Skeletal muscle tissue (tissue), 3 donors: ENCODE results near the gene SMIM45.

Experiments used
- H3K27ac ChIP-seq: one replicate; pipeline ENCODE4 v1.7.0; 2013; ENCODE audit warnings: mild to moderate bottlenecking, low read depth, low read length, inconsistent platforms
- H3K27me3 ChIP-seq, 3 donors: one replicate each; pipeline ENCODE4 v1.7.0; 2013; ENCODE audit warnings: low read length in 3 of 3; ENCODE audit not compliant: control insufficient read depth in 3 of 3, insufficient read depth in 3 of 3
- H3K36me3 ChIP-seq, 3 donors: one replicate each; pipeline ENCODE4 v1.7.0; 2013; ENCODE audit warnings: low read length in 3 of 3; ENCODE audit not compliant: control insufficient read depth in 3 of 3, insufficient read depth in 3 of 3
- H3K4me1 ChIP-seq, 3 donors: one replicate each; pipeline ENCODE4 v1.7.0; 2013; ENCODE audit warnings: low read length in 3 of 3, mild to moderate bottlenecking in 3 of 3; ENCODE audit not compliant: control insufficient read depth in 3 of 3, insufficient read depth in 3 of 3
- H3K4me3 ChIP-seq, 3 donors: one replicate each; pipeline ENCODE4 v1.7.0; 2013; ENCODE audit warnings: low read length in 3 of 3
- H3K9ac ChIP-seq, 3 donors: one replicate each; pipeline ENCODE4 v1.7.0; 2013; ENCODE audit warnings: low read length in 3 of 3, mild to moderate bottlenecking in 3 of 3, moderate library complexity in 2 of 3, low read depth in 1 of 3
- H3K9me3 ChIP-seq, 3 donors: one replicate each; pipeline ENCODE4 v1.7.0; 2013; ENCODE audit warnings: low read length in 3 of 3; ENCODE audit not compliant: control insufficient read depth in 3 of 3
- donor health status: Osteomylitis.

The SMIM45 gene

DNA sequence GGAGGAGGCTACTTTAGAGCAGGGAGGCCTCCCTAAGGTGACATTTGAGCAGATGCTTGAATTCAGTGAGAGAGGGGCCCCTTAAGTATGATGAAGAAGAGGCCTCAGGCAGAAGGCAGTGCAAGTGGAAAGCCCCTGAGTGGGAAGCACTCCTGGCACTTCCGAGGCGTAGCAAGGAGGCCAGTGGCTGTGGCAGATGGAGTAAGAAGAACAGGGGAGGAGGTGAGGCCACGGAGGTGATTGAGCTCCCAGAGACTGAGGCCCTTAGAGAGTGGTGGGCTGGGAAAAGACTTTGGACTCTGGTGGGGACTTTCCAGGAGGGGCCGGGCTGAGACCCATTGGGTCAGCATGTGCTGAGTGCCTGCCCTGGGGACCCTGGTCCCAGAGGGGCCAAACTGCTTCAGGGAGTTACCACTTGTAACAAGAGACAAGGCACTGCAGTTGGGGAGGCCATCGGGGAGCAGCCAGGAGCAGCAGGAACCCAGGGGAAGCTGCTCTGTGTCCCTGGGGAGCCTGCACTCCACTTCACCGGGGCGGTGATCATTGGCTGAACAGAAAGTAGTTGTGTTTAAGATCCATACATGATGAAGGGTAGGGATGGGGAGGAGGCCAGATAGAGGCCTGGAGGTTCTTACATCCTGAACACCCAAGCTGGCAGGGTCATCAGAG is 2.5 kb upstream of the SMIM45 start:
- no peak overlapping the region for H3K27ac ChIP-seq
- no peaks in the 10 kb centered on the region for H3K9me3 ChIP-seq
- peaks cover 14 to 16% (median 14%) of the 10 kb centered on the region in 3 donors for H3K4me1 ChIP-seq
- no peak overlapping the region for H3K4me3 ChIP-seq
- H3K9ac ChIP-seq = no peak overlapping the region
- no peaks in the 10 kb centered on the region for H3K36me3 ChIP-seq
- H3K27me3 ChIP-seq = peaks cover 3 to 26% (median 12%) of the 10 kb centered on the region in 3 donors

DNA sequence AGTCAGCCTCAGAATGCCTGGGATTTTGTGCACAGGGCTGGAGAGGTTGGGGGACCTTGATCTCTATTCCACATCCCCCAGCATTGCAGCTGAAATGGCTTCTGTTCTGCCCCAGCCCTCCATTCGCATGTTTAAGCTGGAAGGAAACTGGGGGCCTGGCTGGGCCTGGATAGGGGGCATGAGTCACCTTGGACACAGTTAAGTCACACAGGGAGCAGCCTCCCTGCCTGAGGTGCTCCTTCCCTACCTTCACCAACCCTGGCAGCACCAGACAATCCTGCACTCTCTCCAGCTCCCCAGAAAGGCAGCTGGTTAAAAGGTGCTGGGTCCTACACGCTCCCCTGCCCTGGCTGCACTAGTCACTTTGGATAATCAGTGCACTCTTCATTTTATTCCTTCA is 763 bp downstream of the SMIM45 start:
- Histone ChIP-seq H3K27ac (no peak overlapping the region), H3K4me1 (peaks cover 0 to 2% (median 0%) of the 10 kb centered on the region in 3 donors), H3K27me3 (peaks cover 3 to 22% (median 16%) of the 10 kb centered on the region in 3 donors), H3K9me3 (no peaks in the 10 kb centered on the region), H3K36me3 (no peaks in the 10 kb centered on the region), H3K9ac (no peak overlapping the region), H3K4me3 (no peak overlapping the region)

DNA sequence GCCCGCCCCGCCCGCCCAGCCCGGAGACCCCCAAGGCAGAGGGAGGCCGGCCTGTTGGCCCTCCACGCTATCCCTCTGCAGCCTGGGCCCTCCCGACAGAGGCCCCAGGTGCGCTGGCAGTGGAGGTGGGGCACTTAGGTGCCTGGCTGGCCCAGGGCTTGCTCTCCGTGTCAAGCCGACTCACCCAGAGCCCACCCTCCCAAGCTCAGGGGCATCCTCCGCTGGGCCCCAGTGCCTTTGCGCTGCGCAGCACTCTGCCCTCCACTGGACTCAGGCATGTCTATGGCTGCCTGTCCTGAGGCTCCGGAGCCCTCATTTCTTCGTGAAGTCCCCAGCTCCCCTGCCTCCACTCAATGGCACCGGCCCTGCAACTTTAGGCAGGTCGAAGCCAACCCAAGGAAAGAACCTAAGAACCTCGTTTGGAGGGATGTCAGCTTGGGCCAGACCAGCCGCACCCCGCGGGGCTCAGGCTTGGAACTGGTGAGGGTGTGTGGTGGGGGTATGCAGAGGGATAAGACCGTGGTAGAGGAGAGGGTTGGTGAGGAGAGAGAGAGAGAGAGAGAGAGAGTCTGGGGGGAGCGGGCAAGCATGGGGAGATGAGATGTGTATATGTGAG is 6.1 kb downstream of the SMIM45 start:
- no peak overlapping the region for H3K4me3 ChIP-seq
- H3K27me3 ChIP-seq = peaks cover 3 to 9% (median 6%) of the 10 kb centered on the region in 3 donors
- no peak overlapping the region for H3K27ac ChIP-seq
- peaks cover 0 to 3% (median 0%) of the 10 kb centered on the region in 3 donors for H3K4me1 ChIP-seq
- no peaks in the 10 kb centered on the region for H3K9me3 ChIP-seq
- H3K36me3 ChIP-seq = no peaks in the 10 kb centered on the region
- H3K9ac ChIP-seq = no peak overlapping the region

DNA sequence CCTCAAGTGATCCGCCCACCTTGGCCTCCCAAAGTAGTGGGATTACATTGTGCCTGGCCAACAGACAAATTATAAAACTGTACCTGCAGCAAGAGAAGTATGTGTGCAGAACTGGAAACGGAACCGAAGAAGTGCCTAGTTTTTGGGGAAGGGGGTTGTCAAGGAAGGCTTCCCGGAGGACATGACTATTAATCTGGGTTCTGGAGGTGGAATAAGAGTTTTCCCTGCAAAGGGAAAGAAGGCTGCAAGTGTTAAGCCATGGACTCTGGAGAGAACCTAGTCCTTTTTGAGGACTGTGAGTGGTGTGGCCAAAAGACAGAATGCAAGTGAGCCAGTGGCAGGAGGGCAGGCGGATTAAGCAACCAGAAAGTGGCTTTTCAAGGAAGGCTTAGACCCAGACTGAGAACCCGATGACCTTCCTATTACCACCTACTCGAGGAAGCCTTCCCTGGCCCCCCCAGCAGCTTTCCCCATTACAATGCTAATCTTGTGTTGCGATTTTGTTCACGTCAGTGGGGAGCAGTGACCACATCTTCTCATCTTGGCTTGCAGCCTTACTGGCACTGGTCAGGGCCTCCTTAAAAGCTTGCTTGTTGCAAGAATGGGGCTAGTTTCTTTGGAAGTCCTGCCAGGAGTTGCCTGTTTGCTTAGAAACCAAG is 11.6 kb downstream of the SMIM45 start:
- Histone ChIP-seq H3K9ac (no peak overlapping the region), H3K4me1 (no peaks in the 10 kb centered on the region), H3K36me3 (no peaks in the 10 kb centered on the region), H3K27me3 (peaks cover 0 to 9% (median 0%) of the 10 kb centered on the region in 3 donors), H3K27ac (no peak overlapping the region), H3K4me3 (no peak overlapping the region), H3K9me3 (no peaks in the 10 kb centered on the region)

DNA sequence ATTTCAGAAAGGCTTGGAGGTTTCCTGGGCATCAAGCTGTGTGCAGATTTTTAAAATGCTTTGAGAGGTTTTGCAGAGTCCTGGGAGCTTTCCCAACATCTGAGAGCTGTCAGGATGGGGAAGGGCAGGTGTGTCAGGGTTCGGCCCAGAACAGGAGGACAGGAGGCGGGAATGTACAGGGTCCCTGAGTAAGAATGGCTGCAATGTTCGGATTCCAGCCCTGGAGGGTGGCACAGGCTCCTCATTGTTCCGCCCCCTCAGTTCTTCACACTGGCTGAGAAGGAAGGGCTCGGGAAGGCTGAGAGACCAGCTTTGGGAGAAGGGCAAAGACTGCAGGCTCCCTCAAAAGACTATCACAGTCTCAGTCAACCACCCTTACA is 12.2 kb downstream of the SMIM45 start:
- Histone ChIP-seq H3K27me3 (peaks cover 0 to 9% (median 5%) of the 10 kb centered on the region in 3 donors), H3K9ac (no peak overlapping the region), H3K4me3 (no peak overlapping the region), H3K4me1 (no peaks in the 10 kb centered on the region), H3K36me3 (no peaks in the 10 kb centered on the region), H3K9me3 (no peaks in the 10 kb centered on the region), H3K27ac (no peak overlapping the region)

DNA sequence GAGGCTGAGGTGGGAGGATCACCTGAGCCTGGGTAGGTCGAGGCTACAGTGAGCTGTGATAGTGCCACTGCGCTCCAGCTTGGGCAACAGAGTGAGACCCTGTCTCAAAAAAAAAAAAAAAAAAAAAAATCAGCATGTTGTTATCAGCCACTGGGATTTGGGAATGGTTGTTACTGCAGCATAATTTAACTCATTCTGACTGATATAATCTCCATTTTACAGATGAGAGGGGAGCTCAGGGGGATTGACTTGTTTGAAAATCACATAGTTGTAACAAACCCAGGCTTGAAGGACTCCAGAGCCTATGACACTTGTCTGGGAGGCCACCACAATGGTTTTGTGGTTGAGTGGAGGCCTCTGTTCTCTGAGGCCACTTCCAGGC is 14.3 kb downstream of the SMIM45 start:
- no peak overlapping the region for H3K9ac ChIP-seq
- no peaks in the 10 kb centered on the region for H3K36me3 ChIP-seq
- no peaks in the 10 kb centered on the region for H3K9me3 ChIP-seq
- H3K27ac ChIP-seq = no peak overlapping the region
- H3K4me3 ChIP-seq = no peak overlapping the region
- H3K4me1 ChIP-seq = no peaks in the 10 kb centered on the region
- peaks cover 6 to 19% (median 12%) of the 10 kb centered on the region in 3 donors for H3K27me3 ChIP-seq

DNA sequence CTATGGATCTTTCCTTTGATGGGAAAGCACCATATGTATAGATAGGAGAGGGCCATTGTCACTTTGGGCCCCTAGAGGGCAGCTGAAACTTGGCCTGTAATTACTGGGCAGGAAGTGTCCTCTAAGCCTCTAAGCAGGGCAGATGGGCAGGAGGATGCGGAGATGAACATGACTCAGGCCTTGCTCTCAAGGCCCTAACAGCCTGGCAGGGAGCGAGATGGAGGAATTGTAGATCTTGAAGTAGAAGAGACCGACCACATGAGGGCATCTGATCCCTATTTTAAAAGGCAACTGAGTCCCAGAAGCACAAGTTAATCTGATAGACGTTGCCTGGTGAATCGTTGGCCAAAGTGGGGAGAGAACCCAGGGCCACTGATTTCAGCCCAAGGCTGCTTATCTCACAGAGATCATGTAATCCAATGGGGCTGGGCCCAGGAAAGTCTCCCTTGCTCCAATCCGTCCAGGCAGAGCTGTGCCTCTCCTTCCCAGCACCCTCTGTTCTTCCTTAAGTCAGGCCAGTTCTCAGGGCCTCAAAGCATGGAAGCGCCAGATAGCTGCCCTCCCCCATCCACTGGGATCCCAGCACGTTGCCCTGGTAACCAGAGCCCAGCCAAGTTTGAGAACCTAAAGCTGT is 14.8 kb downstream of the SMIM45 start:
- H3K9me3 ChIP-seq = no peaks in the 10 kb centered on the region
- no peak overlapping the region for H3K9ac ChIP-seq

DNA sequence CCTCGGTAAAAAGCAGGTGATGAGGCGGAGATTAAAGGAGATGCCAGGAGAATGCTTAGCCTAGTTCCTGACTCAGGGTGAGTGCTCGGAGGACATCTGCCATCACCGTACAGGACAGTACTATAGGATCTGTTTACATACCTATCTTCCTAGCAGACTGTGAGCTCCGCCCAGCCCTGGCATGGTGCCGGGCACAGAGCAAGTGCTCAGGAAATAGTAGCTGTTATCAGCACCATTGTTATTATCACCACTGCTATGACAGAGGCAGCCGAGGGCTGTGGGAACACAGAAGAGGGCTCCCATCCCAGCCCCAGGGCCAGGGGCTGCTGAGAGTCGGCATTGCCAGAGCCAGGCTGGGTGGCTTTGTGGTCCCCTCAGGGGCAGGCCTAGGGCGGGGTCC is 16.7 kb downstream of the SMIM45 start:
- no peaks in the 10 kb centered on the region for H3K4me1 ChIP-seq
- H3K36me3 ChIP-seq = no peaks in the 10 kb centered on the region
- no peak overlapping the region for H3K27ac ChIP-seq
- H3K4me3 ChIP-seq = no peak overlapping the region
- H3K9ac ChIP-seq = no peak overlapping the region
- H3K9me3 ChIP-seq = no peaks in the 10 kb centered on the region
- peaks cover 25 to 35% (median 31%) of the 10 kb centered on the region in 3 donors for H3K27me3 ChIP-seq

More for the DNA sequence above, 14.8 kb downstream of the SMIM45 start:
- H3K36me3 ChIP-seq = no peaks in the 10 kb centered on the region
- H3K27me3 ChIP-seq = peaks cover 11 to 25% (median 17%) of the 10 kb centered on the region in 3 donors
- no peaks in the 10 kb centered on the region for H3K4me1 ChIP-seq
- H3K4me3 ChIP-seq = no peak overlapping the region
- H3K27ac ChIP-seq = no peak overlapping the region

DNA sequence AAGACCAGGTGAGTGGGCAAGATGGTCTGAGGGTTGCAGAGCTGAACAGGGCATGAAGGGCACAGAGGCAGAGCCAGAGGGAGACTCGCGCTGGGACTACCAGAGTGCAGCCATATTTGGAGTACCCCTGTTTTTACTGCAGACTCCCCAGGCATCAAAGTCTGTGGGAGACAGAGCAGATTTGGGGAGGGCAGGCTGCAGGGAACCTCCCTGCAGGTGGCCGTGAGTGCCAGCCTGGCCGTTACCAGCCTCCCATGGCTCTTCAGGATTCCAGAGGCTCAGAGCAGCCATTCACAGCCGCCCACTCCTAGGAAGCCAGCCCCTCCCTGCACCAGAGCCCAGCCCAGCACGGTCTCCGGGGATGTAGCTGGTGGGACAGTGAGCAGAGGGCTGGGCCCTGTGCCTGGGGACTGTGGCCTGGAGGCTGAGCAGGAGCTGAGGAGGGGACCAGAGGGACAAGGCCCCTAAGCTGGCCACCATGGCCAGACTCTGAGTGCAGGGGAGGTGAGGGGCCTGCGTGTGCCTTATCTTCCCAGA is 17.2 kb downstream of the SMIM45 start, which contains the start of gene SEPTIN3:
SEPTIN3 (plus strand) TSS at position 334 of the 537 bp plus-strand sequence. CDS start 2,050 bp downstream, outside the sequence.
- no peaks in the 10 kb centered on the region for H3K9me3 ChIP-seq
- no peak within 1 kb of the TSS for H3K27ac ChIP-seq
- no peaks in the 10 kb centered on the region for H3K36me3 ChIP-seq
- H3K4me3 ChIP-seq = no peak within 1 kb of the TSS
- H3K9ac ChIP-seq = no peak within 1 kb of the TSS
- no peaks in the 10 kb centered on the region for H3K4me1 ChIP-seq
- peaks cover 27 to 34% (median 31%) of the 10 kb centered on the region in 3 donors for H3K27me3 ChIP-seq
